ENCODE data around the gene DCDC2B. TPM values are rescaled to one million over a fixed set of nuclear protein-coding genes. Genes with fewer than 3 reads are reported as not detected.

Gene DCDC2B
- total RNA-seq, 1 donor from 2014 or later, result not detected

GRCh38 chr1:32197074-32197473 lies 11.8 kb upstream of the DCDC2B start:
- no peak for DNase-seq

- no peak for DNase-seq
Measured at GRCh38 chr1:32197837-32198236, 11.1 kb upstream of the DCDC2B start.

- DNase-seq, result no peak
Measured at GRCh38 chr1:32198237-32199042, 10.4 kb upstream of the DCDC2B start.

- no peak for DNase-seq
Measured at GRCh38 chr1:32199043-32199716, 9.7 kb upstream of the DCDC2B start.

- DNase-seq, result peak; percentile 59
Measured at GRCh38 chr1:32199717-32200072, 9.2 kb upstream of the DCDC2B start.

- peak; percentile 84 for DNase-seq
Measured at GRCh38 chr1:32200226-32201010, 8.5 kb upstream of the DCDC2B start, which contains the start of gene CCDC28B. Gene CCDC28B (plus strand): TSS chr1:32200595. CDS start chr1:32201936, 1,341 bp downstream.

GRCh38 chr1:32201011-32201855 lies 7.7 kb upstream of the DCDC2B start:
- peak; percentile 79 for DNase-seq

GRCh38 chr1:32204943-32205361 lies 3.9 kb upstream of the DCDC2B start:
- no peak for DNase-seq

GRCh38 chr1:32205401-32206370 lies 3.2 kb upstream of the DCDC2B start, which contains the start of gene IQCC:
Gene IQCC (plus strand): TSS chr1:32205671. CDS start chr1:32205682, 11 bp downstream.
- DNase-seq, result peak; percentile 94

GRCh38 chr1:32208469-32208868 lies 420 bp upstream of the DCDC2B start:
- DNase-seq, result no peak

- DNase-seq, result peak; percentile 73
Measured at GRCh38 chr1:32215629-32216480, 7.0 kb downstream of the DCDC2B start.

- no peak for DNase-seq
Measured at GRCh38 chr1:32216566-32216965, 7.7 kb downstream of the DCDC2B start.

- no peak for DNase-seq
Measured at GRCh38 chr1:32219022-32219421, 10.1 kb downstream of the DCDC2B start.

- no peak for DNase-seq
Measured at GRCh38 chr1:32220746-32221580, 12.1 kb downstream of the DCDC2B start.

GRCh38 chr1:32221581-32221979 lies 12.7 kb downstream of the DCDC2B start:
- no peak for DNase-seq

GRCh38 chr1:32221980-32222755 lies 13.3 kb downstream of the DCDC2B start, which contains the start of the genes EIF3I and TMEM234:
Gene EIF3I (plus strand): TSS chr1:32222407. CDS start chr1:32222442, 35 bp downstream.
Gene TMEM234 (minus strand): TSS chr1:32222353. CDS start chr1:32222322, 31 bp downstream.
- DNase-seq, result peak; percentile 98

- DNase-seq, result no peak
Measured at GRCh38 chr1:32223683-32224082, 14.8 kb downstream of the DCDC2B start.
